ENCODE data around the gene RSU1. TPM values are rescaled to one million over a fixed set of nuclear protein-coding genes. Genes with fewer than 3 reads are reported as not detected.

RSU1 gene
- total RNA-seq, 4 donors from 2014 or later: 28.7 to 50.9 (median 43.0) TPM

DNA sequence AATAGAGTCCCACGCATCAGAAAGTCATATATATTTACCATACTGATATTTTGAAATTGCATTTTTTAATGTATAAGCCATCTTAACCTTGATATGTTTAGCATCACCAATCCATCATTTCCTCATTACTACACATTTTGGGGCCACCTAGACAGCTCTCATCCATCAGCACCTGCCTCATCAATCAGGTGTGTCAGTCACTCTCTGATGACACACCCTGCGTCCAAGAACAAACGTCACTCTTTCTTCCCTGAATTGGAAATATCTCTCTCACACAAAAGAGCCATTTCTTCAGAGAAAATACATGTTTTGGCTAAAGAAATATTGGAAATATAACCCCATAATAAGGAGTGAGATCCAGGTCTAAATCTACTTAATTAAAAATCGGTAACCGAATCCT, 38.9 kb upstream of the RSU1 start:
- no peak for DNase-seq (ENCODE audit: low spot score in 2 of 2)
- TF ChIP-seq POLR2A (IDR thresholded peaks at IDR 0.05): no peak
- TF ChIP-seq, protein P1, sequence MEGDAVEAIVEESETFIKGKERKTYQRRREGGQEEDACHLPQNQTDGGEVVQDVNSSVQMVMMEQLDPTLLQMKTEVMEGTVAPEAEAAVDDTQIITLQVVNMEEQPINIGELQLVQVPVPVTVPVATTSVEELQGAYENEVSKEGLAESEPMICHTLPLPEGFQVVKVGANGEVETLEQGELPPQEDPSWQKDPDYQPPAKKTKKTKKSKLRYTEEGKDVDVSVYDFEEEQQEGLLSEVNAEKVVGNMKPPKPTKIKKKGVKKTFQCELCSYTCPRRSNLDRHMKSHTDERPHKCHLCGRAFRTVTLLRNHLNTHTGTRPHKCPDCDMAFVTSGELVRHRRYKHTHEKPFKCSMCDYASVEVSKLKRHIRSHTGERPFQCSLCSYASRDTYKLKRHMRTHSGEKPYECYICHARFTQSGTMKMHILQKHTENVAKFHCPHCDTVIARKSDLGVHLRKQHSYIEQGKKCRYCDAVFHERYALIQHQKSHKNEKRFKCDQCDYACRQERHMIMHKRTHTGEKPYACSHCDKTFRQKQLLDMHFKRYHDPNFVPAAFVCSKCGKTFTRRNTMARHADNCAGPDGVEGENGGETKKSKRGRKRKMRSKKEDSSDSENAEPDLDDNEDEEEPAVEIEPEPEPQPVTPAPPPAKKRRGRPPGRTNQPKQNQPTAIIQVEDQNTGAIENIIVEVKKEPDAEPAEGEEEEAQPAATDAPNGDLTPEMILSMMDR (IDR thresholded peaks at IDR 0.05): no peak
- WGBS, 2 donors: 57 to 64% methylated on average over 5 of the region's 5 CpGs
- H3K4me3 ChIP-seq (ENCODE audit: low read depth, poor library complexity, severe bottlenecking): no peak overlapping the region
- intact Hi-C loops (cut with DNase I; ENCODE audit: low total_unique reads): no loop called here

DNA sequence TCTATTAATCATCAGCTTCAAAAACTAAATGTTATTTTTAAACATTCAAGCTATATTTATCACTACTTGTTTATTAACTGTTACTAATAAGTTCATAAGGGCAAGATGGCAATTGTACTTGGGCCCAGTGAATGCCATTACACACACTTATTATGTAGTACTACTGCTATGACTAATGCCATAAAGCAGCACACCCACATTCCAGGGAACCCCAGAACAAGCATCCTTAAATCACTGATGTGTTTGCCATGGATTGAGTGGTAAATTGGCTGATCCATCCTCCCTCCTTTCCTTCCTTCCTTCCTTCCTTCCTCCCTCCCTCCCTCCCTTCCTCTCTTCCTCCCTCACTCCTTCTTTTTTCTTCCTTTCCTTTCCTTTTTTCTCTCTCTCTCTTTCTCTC, 37.4 kb upstream of the RSU1 start:
- intact Hi-C loops (cut with DNase I; ENCODE audit: low total_unique reads): no loop called here

DNA sequence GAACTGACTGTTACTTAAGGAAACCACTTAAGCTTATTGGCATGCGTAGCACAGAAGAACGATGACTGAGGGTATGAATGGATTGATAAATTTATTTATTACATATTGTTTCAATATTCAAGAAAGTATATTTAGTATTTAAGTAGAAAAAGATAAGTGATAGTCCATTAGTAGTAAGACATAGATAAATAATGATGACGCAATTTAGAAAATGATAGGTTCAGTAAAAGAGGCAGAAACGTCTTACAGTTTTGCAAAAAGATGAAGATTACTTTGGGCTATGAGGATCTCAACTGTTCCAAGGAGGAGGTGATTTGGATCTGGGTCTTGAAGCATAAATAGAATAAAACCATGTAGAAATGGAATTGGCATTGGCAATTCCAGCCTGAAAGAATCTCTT, 36.6 kb upstream of the RSU1 start:
- DNase-seq (ENCODE audit: low spot score in 2 of 2): no peak
- WGBS, 2 donors: 93 to 97% methylated on average over 4 of the region's 4 CpGs
- intact Hi-C loops (cut with DNase I; ENCODE audit: low total_unique reads): no loop called here
- no peak overlapping the region for H3K4me3 ChIP-seq (ENCODE audit: low read depth, poor library complexity, severe bottlenecking)
- no peak for TF ChIP-seq POLR2A (IDR thresholded peaks at IDR 0.05)
- TF ChIP-seq, protein P1 (IDR thresholded peaks at IDR 0.05): no peak

More for the DNA sequence above, 37.4 kb upstream of the RSU1 start:
- DNase-seq (ENCODE audit: low spot score in 2 of 2): no peak
- H3K4me3 ChIP-seq (ENCODE audit: low read depth, poor library complexity, severe bottlenecking): no peak overlapping the region
- TF ChIP-seq POLR2A (IDR thresholded peaks at IDR 0.05): no peak
- TF ChIP-seq, protein P1 (IDR thresholded peaks at IDR 0.05): no peak

DNA sequence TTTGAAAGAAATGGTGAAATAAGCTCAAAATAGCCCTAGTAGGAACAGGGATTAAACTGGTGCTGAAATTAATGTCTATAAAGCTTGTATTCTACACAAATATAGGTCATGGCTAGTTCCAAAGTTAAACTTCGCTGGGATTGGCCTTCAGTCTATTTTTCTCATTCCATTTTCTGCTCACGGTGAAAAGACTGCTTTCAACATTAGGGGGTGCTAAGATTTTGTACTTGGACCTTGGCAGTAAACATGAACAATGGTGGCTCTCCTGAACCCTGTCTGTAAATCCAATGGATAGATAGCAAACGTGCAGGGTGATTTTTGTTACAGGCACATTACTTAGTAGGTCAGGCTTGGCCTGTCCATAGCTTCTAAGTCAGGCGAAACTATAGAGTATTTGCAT, 36.0 kb upstream of the RSU1 start:
- 81 to 82% methylated on average over 4 of the region's 4 CpGs for WGBS, 2 donors
- H3K4me3 ChIP-seq (ENCODE audit: low read depth, poor library complexity, severe bottlenecking): no peak overlapping the region
- no peak for DNase-seq (ENCODE audit: low spot score in 2 of 2)
- intact Hi-C loops (cut with DNase I; ENCODE audit: low total_unique reads): no loop called here
- no peak for TF ChIP-seq POLR2A (IDR thresholded peaks at IDR 0.05)
- TF ChIP-seq, protein P1 (IDR thresholded peaks at IDR 0.05): no peak

DNA sequence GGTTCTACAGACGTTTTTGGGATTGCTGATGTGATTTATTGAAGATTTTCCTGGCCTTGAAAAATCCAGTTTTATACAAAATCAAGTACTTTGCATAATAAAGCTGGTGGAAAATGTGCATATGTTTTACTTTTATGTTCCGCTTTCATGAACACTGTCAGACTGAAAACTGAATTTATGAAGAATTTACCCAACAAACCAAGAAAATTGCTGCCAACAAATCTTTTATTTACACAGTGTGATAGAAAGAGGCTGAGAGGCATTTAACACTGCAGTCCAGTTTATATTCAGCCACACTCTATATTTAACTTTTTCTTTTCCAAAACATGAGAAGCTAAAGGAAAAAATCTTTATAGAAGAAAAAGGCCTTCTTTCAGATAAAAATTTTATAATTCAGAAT, 35.4 kb upstream of the RSU1 start:
- WGBS, 2 donors: 70% methylated on average over 2 of the region's 2 CpGs
- intact Hi-C loops (cut with DNase I; ENCODE audit: low total_unique reads): no loop called here
- TF ChIP-seq, protein P1 (IDR thresholded peaks at IDR 0.05): no peak
- no peak for TF ChIP-seq POLR2A (IDR thresholded peaks at IDR 0.05)
- DNase-seq (ENCODE audit: low spot score in 2 of 2): no peak
- H3K4me3 ChIP-seq (ENCODE audit: low read depth, poor library complexity, severe bottlenecking): no peak overlapping the region

DNA sequence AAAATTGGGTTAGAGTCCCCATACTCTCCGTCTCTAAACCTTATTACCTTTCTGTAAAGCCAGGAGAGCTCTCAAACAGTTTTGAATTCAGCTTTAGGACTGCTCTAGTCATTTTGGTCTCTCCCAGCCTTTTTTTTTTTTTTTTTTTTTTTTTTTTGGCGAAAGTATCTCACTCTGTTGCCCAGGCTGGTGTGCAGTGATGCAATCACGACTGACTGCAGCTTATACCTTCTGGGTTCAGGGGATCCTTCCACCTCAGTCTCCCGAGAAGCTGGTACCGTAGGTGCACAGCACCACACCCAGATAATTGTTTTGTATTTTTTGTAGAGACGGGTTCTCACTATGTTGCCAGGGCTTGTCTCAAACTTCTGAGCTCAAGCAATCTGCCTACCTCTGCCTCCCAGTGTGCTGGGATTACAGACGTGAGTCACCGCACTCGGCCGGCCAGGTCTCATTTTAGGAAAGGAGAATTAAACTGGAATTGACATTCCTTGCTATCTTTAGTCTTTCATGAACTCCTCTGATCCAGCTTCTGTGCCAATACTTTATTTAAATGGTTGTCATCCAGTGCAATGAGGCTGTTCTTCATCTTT, 31.4 kb upstream of the RSU1 start:
- DNase-seq (ENCODE audit: low spot score in 2 of 2): no peak
- H3K4me3 ChIP-seq (ENCODE audit: low read depth, poor library complexity, severe bottlenecking): no peak overlapping the region
- intact Hi-C loops (cut with DNase I; ENCODE audit: low total_unique reads): no loop called here
- TF ChIP-seq POLR2A (IDR thresholded peaks at IDR 0.05): no peak
- TF ChIP-seq, protein P1 (IDR thresholded peaks at IDR 0.05): no peak
- 40 to 49% methylated on average over 10 of the region's 10 CpGs for WGBS, 2 donors
